ENCODE results near the gene STXBP2. TPM values are rescaled to one million over a fixed set of nuclear protein-coding genes. Genes with fewer than 3 reads are reported as not detected.

The STXBP2 gene
- total and polyA plus RNA-seq, 5 donors from 2014 or later = 57.5 to 253 (median 95.7) TPM

DNA sequence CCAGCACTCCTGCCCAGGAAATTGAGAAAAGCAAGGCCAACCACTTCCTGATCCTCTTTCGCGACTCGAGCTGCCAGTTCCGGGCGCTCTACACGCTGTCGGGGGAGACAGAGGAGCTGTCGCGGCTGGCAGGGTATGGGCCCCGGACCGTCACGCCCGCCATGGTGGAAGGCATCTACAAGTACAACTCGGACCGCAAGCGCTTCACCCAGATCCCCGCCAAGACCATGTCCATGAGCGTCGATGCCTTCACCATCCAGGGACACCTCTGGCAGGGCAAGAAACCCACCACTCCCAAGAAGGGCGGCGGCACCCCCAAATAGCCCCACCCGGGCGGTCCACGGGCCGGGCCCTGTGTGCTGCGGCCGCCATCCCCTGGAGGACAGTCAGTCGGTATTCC, 19.2 kb upstream of the STXBP2 start:
- no peak for DNase-seq
- peaks cover 4% of the 10 kb centered on the region for H3K27me3 Mint-ChIP-seq
- no peak overlapping the region for H3K4me3 ChIP-seq (ENCODE audit: low read depth, low read length)
- no peaks in the 10 kb centered on the region for H3K4me1 ChIP-seq (ENCODE audit: control insufficient read depth, insufficient read depth, low read length, poor library complexity, severe bottlenecking)
- peaks cover 29% of the 10 kb centered on the region for H3K36me3 ChIP-seq (ENCODE audit: control insufficient read depth, insufficient read depth, low read length)
- peaks cover 0 to 5% (median 0%) of the 10 kb centered on the region in 4 donors for H3K4me1 Mint-ChIP-seq
- ATAC-seq (ENCODE audit: low read depth in 2 of 2) = no peak
- H3K36me3 Mint-ChIP-seq = peaks cover 17% of the 10 kb centered on the region
- H3K4me3 Mint-ChIP-seq = no peak overlapping the region
- H3K9me3 ChIP-seq (ENCODE audit: control insufficient read depth in 2 of 2, low read length in 2 of 2) = no peaks in the 10 kb centered on the region
- H3K27ac ChIP-seq (ENCODE audit: insufficient read depth, low read length, poor library complexity, severe bottlenecking) = no peak overlapping the region
- no peak overlapping the region for H3K27ac Mint-ChIP-seq
- no peaks in the 10 kb centered on the region for H3K9me3 Mint-ChIP-seq
- H3K27me3 ChIP-seq (ENCODE audit: control insufficient read depth, insufficient read depth, low read length) = no peaks in the 10 kb centered on the region

DNA sequence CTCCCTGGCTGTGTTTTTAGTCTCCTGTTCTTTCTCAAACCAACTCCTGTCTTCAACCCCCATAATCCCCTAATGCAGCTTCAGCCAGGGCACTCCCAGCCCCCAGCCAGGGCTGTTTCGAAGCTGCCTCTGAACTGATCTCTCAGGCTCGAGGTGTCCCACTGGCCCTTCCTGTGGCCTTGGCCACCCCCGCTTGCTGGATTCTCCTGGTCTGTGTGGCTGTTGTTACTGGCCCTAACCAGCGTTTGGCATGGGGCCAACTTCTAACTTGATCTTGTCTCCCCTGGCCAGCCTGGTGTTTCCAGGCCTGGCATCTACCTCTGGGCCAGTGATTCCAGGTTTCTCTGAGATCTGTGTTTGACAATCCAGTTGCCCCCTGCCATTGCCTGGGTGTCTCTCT, 18.6 kb upstream of the STXBP2 start:
- no peak overlapping the region for H3K4me3 ChIP-seq (ENCODE audit: low read depth, low read length)
- H3K36me3 ChIP-seq (ENCODE audit: control insufficient read depth, insufficient read depth, low read length) = peaks cover 33% of the 10 kb centered on the region
- DNase-seq (no peak), ATAC-seq (ENCODE audit: low read depth in 2 of 2) (no peak)
- H3K9me3 ChIP-seq (ENCODE audit: control insufficient read depth in 2 of 2, low read length in 2 of 2) = no peaks in the 10 kb centered on the region
- Mint-ChIP-seq H3K4me3 (peak overlapping the region in 1 of 4 donors; percentile 49), H3K27ac (peak overlapping the region in 1 of 3 donors; percentile 20), H3K36me3 (peaks cover 23% of the 10 kb centered on the region), H3K4me1 (peaks cover 0 to 5% (median 0%) of the 10 kb centered on the region in 4 donors), H3K27me3 (peaks cover 4% of the 10 kb centered on the region), H3K9me3 (no peaks in the 10 kb centered on the region)
- no peaks in the 10 kb centered on the region for H3K27me3 ChIP-seq (ENCODE audit: control insufficient read depth, insufficient read depth, low read length)
- no peak overlapping the region for H3K27ac ChIP-seq (ENCODE audit: insufficient read depth, low read length, poor library complexity, severe bottlenecking)
- no peaks in the 10 kb centered on the region for H3K4me1 ChIP-seq (ENCODE audit: control insufficient read depth, insufficient read depth, low read length, poor library complexity, severe bottlenecking)

DNA sequence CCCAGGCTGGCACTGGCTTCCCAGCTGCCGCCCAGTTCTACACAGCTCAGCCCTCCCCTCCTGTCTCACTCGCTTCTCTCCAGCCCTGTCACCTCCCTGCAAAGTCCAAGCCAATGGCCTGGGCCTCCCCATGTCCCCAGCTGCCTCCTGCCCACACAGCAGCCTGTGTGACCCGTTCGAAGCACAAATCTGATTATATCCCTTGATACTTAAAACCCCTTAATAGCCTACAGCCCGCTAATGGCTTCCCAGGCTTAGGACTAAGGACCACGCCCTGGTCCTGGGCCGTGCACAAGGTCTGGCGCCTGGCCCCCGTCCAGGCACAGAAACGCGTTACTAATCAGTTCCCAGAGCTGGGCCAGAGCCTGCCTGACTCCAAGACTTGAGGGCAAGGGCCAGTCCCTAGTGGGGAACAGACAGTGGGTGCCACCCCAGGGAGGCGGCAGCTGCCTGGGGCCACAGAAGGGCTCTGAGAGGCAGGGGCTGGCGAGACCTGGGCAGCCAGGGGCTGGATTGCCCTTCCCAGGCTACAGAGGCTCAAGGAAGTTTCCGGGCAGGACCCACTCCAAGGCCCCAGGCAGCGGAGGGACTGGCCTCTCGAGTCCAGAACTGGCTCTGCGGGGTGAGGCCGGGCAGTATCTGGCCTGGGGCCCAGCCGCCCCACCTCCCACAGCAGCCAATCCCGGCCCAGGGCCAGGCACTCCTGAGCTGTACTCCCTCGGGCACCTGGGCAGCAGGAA, 18.0 kb upstream of the STXBP2 start:
- Histone ChIP-seq H3K36me3 (ENCODE audit: control insufficient read depth, insufficient read depth, low read length) (peaks cover 34% of the 10 kb centered on the region), H3K27me3 (ENCODE audit: control insufficient read depth, insufficient read depth, low read length) (no peaks in the 10 kb centered on the region), H3K27ac (ENCODE audit: insufficient read depth, low read length, poor library complexity, severe bottlenecking) (no peak overlapping the region), H3K4me3 (ENCODE audit: low read depth, low read length) (no peak overlapping the region), H3K4me1 (ENCODE audit: control insufficient read depth, insufficient read depth, low read length, poor library complexity, severe bottlenecking) (no peaks in the 10 kb centered on the region), H3K9me3 (ENCODE audit: control insufficient read depth in 2 of 2, low read length in 2 of 2) (no peaks in the 10 kb centered on the region)
- H3K9me3 Mint-ChIP-seq = no peaks in the 10 kb centered on the region
- ATAC-seq (ENCODE audit: low read depth in 2 of 2) (no peak), DNase-seq (no peak)
- peak overlapping the region in 1 of 3 donors; percentile 20 for H3K27ac Mint-ChIP-seq
- H3K27me3 Mint-ChIP-seq = peaks cover 4% of the 10 kb centered on the region
- H3K4me1 Mint-ChIP-seq = peaks cover 0 to 5% (median 0%) of the 10 kb centered on the region in 4 donors
- peaks cover 23% of the 10 kb centered on the region for H3K36me3 Mint-ChIP-seq
- peak overlapping the region in 2 of 4 donors; percentile 33 to 49 for H3K4me3 Mint-ChIP-seq

DNA sequence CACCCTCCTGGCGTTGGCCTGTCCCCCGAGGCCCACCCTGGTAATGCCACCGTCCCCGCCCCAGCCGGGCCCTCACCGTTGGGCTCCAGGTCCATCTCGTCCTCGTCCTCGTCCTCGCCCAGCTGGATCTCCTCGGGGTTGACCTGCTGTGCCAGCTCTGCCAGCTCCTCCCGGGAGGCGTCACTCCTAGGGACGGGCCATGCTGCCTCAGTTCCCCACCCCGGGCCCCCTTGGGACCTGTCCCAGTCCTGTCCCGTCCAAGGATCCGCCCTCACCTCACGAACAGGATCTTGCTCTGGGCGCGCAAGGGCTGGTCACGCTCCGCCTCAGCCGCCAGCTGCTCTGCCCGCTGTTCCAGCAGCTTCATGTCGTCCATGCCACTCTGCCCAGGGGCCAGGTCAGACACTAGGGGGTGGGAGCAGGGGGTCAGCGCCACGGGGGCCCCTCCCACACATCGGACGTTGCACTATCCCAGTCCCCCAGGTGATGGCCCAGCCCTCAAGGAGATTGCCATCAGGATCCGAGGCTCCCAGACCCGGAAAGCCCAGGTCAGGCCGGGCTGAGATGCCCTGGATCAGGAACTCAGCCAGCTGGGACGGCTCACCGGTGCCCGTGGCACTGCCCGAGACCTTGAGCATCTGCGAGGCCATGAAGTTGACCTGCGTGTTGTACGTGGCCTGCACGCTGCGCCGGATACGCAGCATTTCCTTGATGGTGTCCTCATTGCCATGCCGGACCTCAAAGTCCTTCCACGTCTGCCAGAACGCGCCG, 17.1 kb upstream of the STXBP2 start:
- Mint-ChIP-seq H3K27me3 (peaks cover 4% of the 10 kb centered on the region), H3K27ac (no peak overlapping the region), H3K4me1 (peaks cover 0 to 5% (median 0%) of the 10 kb centered on the region in 4 donors), H3K4me3 (no peak overlapping the region), H3K9me3 (no peaks in the 10 kb centered on the region), H3K36me3 (peaks cover 23% of the 10 kb centered on the region)
- H3K4me1 ChIP-seq (ENCODE audit: control insufficient read depth, insufficient read depth, low read length, poor library complexity, severe bottlenecking) = no peaks in the 10 kb centered on the region
- H3K27me3 ChIP-seq (ENCODE audit: control insufficient read depth, insufficient read depth, low read length) = no peaks in the 10 kb centered on the region
- DNase-seq = no peak
- no peak overlapping the region for H3K27ac ChIP-seq (ENCODE audit: insufficient read depth, low read length, poor library complexity, severe bottlenecking)
- H3K9me3 ChIP-seq (ENCODE audit: control insufficient read depth in 2 of 2, low read length in 2 of 2) = no peaks in the 10 kb centered on the region
- no peak overlapping the region for H3K4me3 ChIP-seq (ENCODE audit: low read depth, low read length)
- ATAC-seq (ENCODE audit: low read depth in 2 of 2) = no peak
- peaks cover 42% of the 10 kb centered on the region for H3K36me3 ChIP-seq (ENCODE audit: control insufficient read depth, insufficient read depth, low read length)

DNA sequence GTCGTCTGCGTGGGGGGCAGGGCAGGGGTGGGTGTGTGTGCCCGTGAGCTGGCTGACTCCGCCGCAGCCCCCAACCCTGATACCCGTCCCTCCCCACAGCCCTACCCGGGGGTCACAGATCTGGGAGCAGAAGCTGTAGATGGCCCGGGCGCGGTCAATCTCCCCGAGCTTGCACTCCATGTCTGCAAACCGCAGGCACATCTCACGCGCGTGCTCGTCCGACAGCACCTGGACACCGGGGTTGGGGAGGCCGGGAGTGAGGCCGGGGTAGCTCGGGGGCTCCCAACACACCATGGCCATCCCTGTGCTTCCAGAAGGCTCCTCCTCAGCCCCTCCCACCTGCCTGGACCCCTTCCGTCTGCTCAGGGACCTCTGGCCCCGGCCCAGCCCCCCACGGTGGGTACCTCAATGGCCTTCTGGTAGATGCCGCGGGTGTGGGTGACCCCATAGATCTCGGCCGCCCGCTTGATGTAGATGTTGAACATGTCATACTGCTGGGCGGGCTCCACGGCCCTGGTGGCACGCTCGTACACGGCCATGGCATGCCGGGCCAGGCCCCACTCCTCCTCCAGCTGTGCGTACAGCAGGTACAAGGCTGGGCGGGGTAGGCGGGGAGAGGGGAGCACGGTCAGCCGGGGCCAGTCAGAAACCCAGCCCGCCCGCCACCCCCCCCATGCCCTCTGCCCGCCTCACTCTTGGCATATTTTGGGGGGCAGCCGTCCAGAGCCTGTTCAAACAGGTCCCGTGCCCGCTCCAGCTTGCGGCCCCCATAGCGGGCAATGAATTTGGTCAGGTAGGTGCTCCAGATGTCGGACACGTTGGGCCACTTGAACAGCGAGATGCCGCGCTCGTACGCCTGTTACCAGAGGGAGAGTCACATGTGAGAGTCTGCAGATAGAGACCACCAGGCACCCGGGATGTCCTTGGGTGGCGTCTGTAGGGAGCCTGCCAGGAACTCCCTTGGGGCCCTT, 16.2 kb upstream of the STXBP2 start:
- no peak overlapping the region for H3K27ac Mint-ChIP-seq
- Histone ChIP-seq H3K9me3 (ENCODE audit: control insufficient read depth in 2 of 2, low read length in 2 of 2) (no peaks in the 10 kb centered on the region), H3K36me3 (ENCODE audit: control insufficient read depth, insufficient read depth, low read length) (peaks cover 50% of the 10 kb centered on the region), H3K27ac (ENCODE audit: insufficient read depth, low read length, poor library complexity, severe bottlenecking) (no peak overlapping the region), H3K4me1 (ENCODE audit: control insufficient read depth, insufficient read depth, low read length, poor library complexity, severe bottlenecking) (no peaks in the 10 kb centered on the region), H3K27me3 (ENCODE audit: control insufficient read depth, insufficient read depth, low read length) (no peaks in the 10 kb centered on the region), H3K4me3 (ENCODE audit: low read depth, low read length) (no peak overlapping the region)
- no peak overlapping the region for H3K4me3 Mint-ChIP-seq
- peaks cover 0 to 5% (median 1%) of the 10 kb centered on the region in 4 donors for H3K4me1 Mint-ChIP-seq
- no peak for DNase-seq
- H3K36me3 Mint-ChIP-seq = peaks cover 23% of the 10 kb centered on the region
- no peak for ATAC-seq (ENCODE audit: low read depth in 2 of 2)
- H3K27me3 Mint-ChIP-seq = peaks cover 4% of the 10 kb centered on the region
- H3K9me3 Mint-ChIP-seq = no peaks in the 10 kb centered on the region

DNA sequence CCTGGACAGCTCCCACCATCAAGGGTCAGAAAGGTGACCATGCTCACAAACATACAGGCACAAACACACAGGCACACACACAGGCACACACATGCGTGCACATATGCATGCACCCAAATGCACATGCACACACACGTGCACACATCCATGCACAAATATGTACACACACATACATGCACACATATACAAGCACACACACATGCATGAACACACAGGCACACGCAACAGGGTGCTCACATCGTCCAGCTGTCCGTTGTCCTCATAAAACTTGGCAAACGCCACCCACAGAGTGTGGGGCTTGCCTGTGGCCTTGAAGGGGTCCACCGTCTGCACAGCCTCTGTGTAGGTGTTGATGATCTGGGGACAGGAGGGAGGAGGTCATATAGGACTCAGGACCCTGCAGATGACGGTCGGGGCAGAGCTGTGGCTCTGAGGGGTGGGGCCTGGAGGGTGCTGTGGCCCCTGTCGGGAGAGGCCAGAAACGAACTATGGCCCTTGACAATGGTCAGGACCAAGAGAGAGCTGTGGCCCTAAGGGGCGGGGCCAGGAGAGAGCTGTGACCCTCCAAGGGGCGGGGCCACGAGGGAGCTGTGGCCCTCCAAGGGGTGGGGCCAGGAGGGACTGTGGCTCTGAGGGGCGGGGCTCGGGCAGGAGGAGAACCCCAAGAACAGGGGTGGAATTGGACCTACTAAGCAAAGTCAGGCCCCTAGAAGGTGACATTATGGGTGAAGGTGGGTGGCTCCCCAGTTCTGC, 13.8 kb upstream of the STXBP2 start:
- H3K27me3 Mint-ChIP-seq = peaks cover 4% of the 10 kb centered on the region
- no peaks in the 10 kb centered on the region for H3K27me3 ChIP-seq (ENCODE audit: control insufficient read depth, insufficient read depth, low read length)
- peaks cover 6% of the 10 kb centered on the region for H3K4me1 ChIP-seq (ENCODE audit: control insufficient read depth, insufficient read depth, low read length, poor library complexity, severe bottlenecking)
- ATAC-seq (ENCODE audit: low read depth in 2 of 2) (no peak), DNase-seq (no peak)
- peaks cover 0 to 12% (median 6%) of the 10 kb centered on the region in 4 donors for H3K4me1 Mint-ChIP-seq
- H3K9me3 ChIP-seq (ENCODE audit: control insufficient read depth in 2 of 2, low read length in 2 of 2) = no peaks in the 10 kb centered on the region
- no peaks in the 10 kb centered on the region for H3K9me3 Mint-ChIP-seq
- no peak overlapping the region for H3K27ac ChIP-seq (ENCODE audit: insufficient read depth, low read length, poor library complexity, severe bottlenecking)
- peaks cover 26% of the 10 kb centered on the region for H3K36me3 Mint-ChIP-seq
- peak overlapping the region in 1 of 4 donors; percentile 70 for H3K4me3 Mint-ChIP-seq
- peaks cover 68% of the 10 kb centered on the region for H3K36me3 ChIP-seq (ENCODE audit: control insufficient read depth, insufficient read depth, low read length)
- no peak overlapping the region for H3K27ac Mint-ChIP-seq
- H3K4me3 ChIP-seq (ENCODE audit: low read depth, low read length) = no peak overlapping the region
